Suprapubic skin (tissue), 4 donors: ENCODE results near the gene SUN3. TPM values are rescaled to one million over a fixed set of nuclear protein-coding genes. Genes with fewer than 3 reads are reported as not detected.

Experiments used
- DNase-seq, 2 donors: peaks; one replicate each; pipeline ENCODE4 v3.0.0-alpha.2; 2019; ENCODE audit warnings: low spot score in 2 of 2
- H3K27ac ChIP-seq: fragments of 200-600 bp; sonication (generic); one replicate; pipeline ENCODE4 v1.5.1; 2019
- H3K27me3 ChIP-seq: fragments of 200-600 bp; sonication (generic); one replicate; pipeline ENCODE4 v1.5.1; 2019
- H3K36me3 ChIP-seq: fragments of 200-600 bp; sonication (generic); one replicate; pipeline ENCODE4 v1.5.1; 2019
- H3K4me1 ChIP-seq: fragments of 200-600 bp; sonication (generic); one replicate; pipeline ENCODE4 v1.5.1; 2019
- H3K4me3 ChIP-seq: fragments of 200-600 bp; sonication (generic); one replicate; pipeline ENCODE4 v1.5.1; 2019; ENCODE audit warnings: mild to moderate bottlenecking
- H3K9me3 ChIP-seq: fragments of 200-600 bp; sonication (generic); one replicate; pipeline ENCODE4 v1.5.1; 2019
- EP300 ChIP-seq: sonication (generic); formaldehyde crosslinking; IDR thresholded peaks from one replicate; pipeline ENCODE4 v1.6.1; 2017; ENCODE audit warnings: antibody characterized with exemption
- POLR2A ChIP-seq, 2 donors: fragments of 450-650 bp; IDR thresholded peaks; one replicate each; pipeline ENCODE4 v1.6.1; 2017; ENCODE audit warnings: antibody characterized with exemption in 2 of 2, mild to moderate bottlenecking in 2 of 2, moderate library complexity in 2 of 2
- POLR2AphosphoS5 ChIP-seq, 3 donors: sonication (generic); formaldehyde crosslinking; IDR thresholded peaks; one replicate each; pipeline ENCODE4 v1.6.1; 2017; ENCODE audit warnings: antibody characterized with exemption in 3 of 3
- WGBS: methylation state at CpG from one replicate; pipeline ENCODE4 v1.1.5; 2018; 5-methylcytosine and 5-hydroxymethylcytosine counted together
- total RNA-seq, 4 donors: library from RNA; depleted of rRNA; stranded (reverse); fragments of >200 nt; gene quantifications; one replicate each; pipeline ENCODE4 v1.1.0, GENCODE V29; 2016
- TF ChIP-seq, protein P1 (sequence below), 2 donors: fragments of 200-600 bp in 1 of 2; fragments of 450-650 bp in 1 of 2; sonication (generic) in 1 of 2; IDR thresholded peaks; one replicate each; pipeline ENCODE4 v1.5.1; 2016 to 2019; ENCODE audit warnings: antibody characterized with exemption in 2 of 2, mild to moderate bottlenecking in 1 of 2, moderate library complexity in 1 of 2

The SUN3 gene
- total RNA-seq, 4 donors from 2014 or later: not detected

DNA sequence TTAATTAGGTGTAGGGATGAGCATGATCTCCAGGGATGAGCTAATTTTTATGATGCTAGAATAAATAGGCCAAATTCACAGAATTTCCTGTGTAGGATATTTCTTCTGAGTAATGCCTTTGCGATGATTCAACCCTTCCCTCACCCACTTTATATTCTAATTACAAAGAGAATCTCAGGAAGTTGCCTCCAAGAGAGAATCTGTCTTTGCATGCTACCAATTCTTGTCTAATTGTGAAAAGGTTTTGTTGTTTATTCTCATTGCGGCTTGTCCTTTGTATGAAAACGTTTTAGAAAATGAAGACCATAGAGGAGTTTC lies 12.7 kb upstream of the SUN3 start:
- 72% methylated on average over 3 of the region's 3 CpGs for WGBS
- no peaks in the 10 kb centered on the region for H3K36me3 ChIP-seq
- DNase-seq: no peak
- no peak for TF ChIP-seq EP300
- TF ChIP-seq POLR2A (IDR thresholded peaks at IDR 0.05): no peak
- no peak for TF ChIP-seq POLR2AphosphoS5 (IDR thresholded peaks at IDR 0.05)
- TF ChIP-seq, protein P1, sequence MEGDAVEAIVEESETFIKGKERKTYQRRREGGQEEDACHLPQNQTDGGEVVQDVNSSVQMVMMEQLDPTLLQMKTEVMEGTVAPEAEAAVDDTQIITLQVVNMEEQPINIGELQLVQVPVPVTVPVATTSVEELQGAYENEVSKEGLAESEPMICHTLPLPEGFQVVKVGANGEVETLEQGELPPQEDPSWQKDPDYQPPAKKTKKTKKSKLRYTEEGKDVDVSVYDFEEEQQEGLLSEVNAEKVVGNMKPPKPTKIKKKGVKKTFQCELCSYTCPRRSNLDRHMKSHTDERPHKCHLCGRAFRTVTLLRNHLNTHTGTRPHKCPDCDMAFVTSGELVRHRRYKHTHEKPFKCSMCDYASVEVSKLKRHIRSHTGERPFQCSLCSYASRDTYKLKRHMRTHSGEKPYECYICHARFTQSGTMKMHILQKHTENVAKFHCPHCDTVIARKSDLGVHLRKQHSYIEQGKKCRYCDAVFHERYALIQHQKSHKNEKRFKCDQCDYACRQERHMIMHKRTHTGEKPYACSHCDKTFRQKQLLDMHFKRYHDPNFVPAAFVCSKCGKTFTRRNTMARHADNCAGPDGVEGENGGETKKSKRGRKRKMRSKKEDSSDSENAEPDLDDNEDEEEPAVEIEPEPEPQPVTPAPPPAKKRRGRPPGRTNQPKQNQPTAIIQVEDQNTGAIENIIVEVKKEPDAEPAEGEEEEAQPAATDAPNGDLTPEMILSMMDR (IDR thresholded peaks at IDR 0.05): no peak
- H3K9me3 ChIP-seq: no peaks in the 10 kb centered on the region
- no peak overlapping the region for H3K4me3 ChIP-seq
- H3K4me1 ChIP-seq: no peaks in the 10 kb centered on the region
- H3K27ac ChIP-seq: no peak overlapping the region
- H3K27me3 ChIP-seq: no peaks in the 10 kb centered on the region

DNA sequence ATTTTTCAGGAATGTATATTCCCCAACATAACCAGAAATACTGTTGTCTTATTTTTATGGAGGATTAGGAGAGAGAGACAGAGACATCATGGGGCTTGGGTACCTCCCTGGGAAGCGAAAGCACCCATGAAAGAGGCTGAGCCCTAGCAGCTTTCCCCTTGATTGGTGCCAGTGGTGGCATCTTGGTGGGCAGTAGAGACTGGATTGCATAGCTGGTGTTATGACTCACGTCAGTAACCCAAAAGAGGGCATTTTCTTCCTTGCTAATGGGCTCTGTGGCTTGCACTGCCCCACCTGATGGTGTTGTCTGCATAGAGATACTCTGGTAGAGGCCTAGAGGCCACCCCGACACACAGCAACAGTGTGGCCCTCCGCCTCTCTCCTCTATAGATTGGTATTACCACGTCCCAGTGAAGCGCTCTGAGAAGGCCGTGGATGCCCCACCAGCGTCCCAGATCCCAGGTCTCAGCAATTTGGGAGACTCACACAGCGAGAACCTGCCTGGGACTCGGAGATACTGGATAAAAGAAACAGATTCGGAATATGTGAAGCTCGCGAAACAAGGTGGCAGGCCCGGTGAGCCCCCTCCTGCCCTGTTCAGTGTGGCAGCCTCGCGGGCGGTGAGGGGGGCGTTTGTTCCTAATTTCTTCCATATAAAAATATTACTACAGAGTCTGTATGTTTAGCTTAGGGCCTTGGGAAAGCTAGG lies 12.2 kb upstream of the SUN3 start:
- WGBS: 88% methylated on average over 18 of the region's 18 CpGs
- no peak overlapping the region for H3K4me3 ChIP-seq
- no peak for DNase-seq
- no peaks in the 10 kb centered on the region for H3K36me3 ChIP-seq
- no peaks in the 10 kb centered on the region for H3K9me3 ChIP-seq
- H3K27ac ChIP-seq: no peak overlapping the region
- H3K4me1 ChIP-seq: peaks cover 2% of the 10 kb centered on the region
- no peak for TF ChIP-seq POLR2AphosphoS5 (IDR thresholded peaks at IDR 0.05)
- peaks cover 2% of the 10 kb centered on the region for H3K27me3 ChIP-seq

DNA sequence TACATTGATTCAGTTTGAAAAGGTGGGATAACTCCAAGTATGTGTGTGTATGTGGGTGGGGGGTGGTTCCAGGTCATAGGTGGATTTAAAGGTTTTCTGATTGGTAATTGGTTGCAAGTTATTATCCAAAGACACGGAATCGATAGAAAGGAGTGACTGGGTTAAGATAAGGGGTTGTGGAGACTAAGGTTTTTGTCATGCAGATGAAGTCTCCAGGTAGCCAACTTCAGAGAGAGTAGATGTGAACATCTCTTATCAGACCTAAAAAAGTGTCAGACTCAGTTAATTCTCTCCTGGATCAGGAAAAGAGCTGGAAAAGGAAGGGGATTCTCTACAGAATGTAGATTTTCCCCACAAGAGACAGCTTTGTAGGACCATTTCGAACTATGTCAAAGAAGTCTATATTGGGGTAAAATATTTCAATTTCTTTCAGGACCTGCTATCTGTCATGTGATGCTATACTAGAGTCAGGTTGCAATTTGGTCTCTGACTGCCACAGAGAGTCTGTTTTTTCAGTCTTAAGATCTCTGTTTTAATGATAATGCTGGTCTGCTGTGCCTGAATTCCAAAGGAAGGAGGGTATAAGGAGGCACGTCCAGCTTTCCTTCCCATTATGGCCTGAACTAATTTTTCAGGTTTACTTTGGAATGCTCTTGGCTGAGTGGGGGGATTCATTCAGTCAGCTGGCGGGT lies 10.1 kb upstream of the SUN3 start:
- TF ChIP-seq POLR2AphosphoS5 (IDR thresholded peaks at IDR 0.05): no peak
- Histone ChIP-seq H3K36me3 (no peaks in the 10 kb centered on the region), H3K4me1 (peaks cover 16% of the 10 kb centered on the region), H3K27me3 (peaks cover 16% of the 10 kb centered on the region), H3K9me3 (no peaks in the 10 kb centered on the region), H3K4me3 (no peak overlapping the region), H3K27ac (no peak overlapping the region)
- no peak for DNase-seq
- 67% methylated on average over 5 of the region's 5 CpGs for WGBS

- H3K36me3 ChIP-seq: no peaks in the 10 kb centered on the region
- no peak overlapping the region for H3K27ac ChIP-seq
- under 1% methylated on average over 10 of the region's 42 CpGs for WGBS
- H3K27me3 ChIP-seq: peaks cover 24% of the 10 kb centered on the region
- H3K4me3 ChIP-seq: peak overlapping the region; percentile 50
- H3K4me1 ChIP-seq: peaks cover 16% of the 10 kb centered on the region
- no peak for TF ChIP-seq EP300
- TF ChIP-seq, protein P1 (IDR thresholded peaks at IDR 0.05): no peak
- TF ChIP-seq POLR2A (IDR thresholded peaks at IDR 0.05): no peak
- TF ChIP-seq POLR2AphosphoS5 (IDR thresholded peaks at IDR 0.05): no peak
- DNase-seq: peak in 1 of 2 donors; percentile 80
- H3K9me3 ChIP-seq: no peaks in the 10 kb centered on the region
Measured at GRCh38 chr7:48035967-48036478, 7.1 kb upstream of the SUN3 start.

- 1% methylated on average over 13 of the region's 62 CpGs for WGBS
- Histone ChIP-seq H3K9me3 (no peaks in the 10 kb centered on the region), H3K27me3 (peaks cover 24% of the 10 kb centered on the region), H3K4me1 (peaks cover 16% of the 10 kb centered on the region), H3K36me3 (no peaks in the 10 kb centered on the region), H3K27ac (no peak within 1 kb of the TSS), H3K4me3 (peak within 1 kb of the TSS; percentile 50)
- TF ChIP-seq POLR2A (IDR thresholded peaks at IDR 0.05): no peak
- no peak for TF ChIP-seq EP300
- TF ChIP-seq, protein P1 (IDR thresholded peaks at IDR 0.05): no peak
- no peak for TF ChIP-seq POLR2AphosphoS5 (IDR thresholded peaks at IDR 0.05)
- peak; percentile 90 to 96 for DNase-seq
Measured at GRCh38 chr7:48035301-48035966, 6.5 kb upstream of the SUN3 start, which contains the start of gene C7orf57. Gene C7orf57 (plus strand): TSS chr7:48035543. CDS start chr7:48036309, 766 bp downstream.

DNA sequence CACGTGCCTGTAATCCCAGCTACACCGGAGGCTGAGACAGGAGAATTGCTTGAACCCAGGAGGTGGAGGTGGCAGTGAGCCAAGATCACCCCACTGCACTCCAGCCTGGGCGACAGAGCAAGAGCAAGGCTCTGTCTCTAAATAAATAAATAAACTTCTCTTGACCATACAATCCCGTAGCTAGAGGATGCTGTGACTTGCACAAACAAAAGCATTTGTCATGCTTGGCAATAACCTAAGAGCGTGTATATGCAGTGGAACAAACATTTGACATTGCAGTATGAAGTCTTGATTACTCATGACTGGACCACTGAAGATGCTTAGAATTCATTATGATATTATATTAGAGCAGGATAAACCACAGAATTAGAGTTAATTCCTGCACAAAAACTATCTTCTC lies 5.0 kb upstream of the SUN3 start:
- 74% methylated on average over 5 of the region's 5 CpGs for WGBS
- no peaks in the 10 kb centered on the region for H3K36me3 ChIP-seq
- H3K27me3 ChIP-seq: peaks cover 30% of the 10 kb centered on the region
- H3K4me3 ChIP-seq: no peak overlapping the region
- no peaks in the 10 kb centered on the region for H3K9me3 ChIP-seq
- TF ChIP-seq, protein P1 (IDR thresholded peaks at IDR 0.05): no peak
- TF ChIP-seq POLR2A (IDR thresholded peaks at IDR 0.05) (no peak), POLR2AphosphoS5 (IDR thresholded peaks at IDR 0.05) (no peak), EP300 (no peak)
- peaks cover 16% of the 10 kb centered on the region for H3K4me1 ChIP-seq
- DNase-seq: no peak
- H3K27ac ChIP-seq: no peak overlapping the region
